Heart left ventricle (tissue), 16 donors: Measurements from ENCODE around the gene HOXB3. TPM values are rescaled to one million over a fixed set of nuclear protein-coding genes. Genes with fewer than 3 reads are reported as not detected.

Experiments used
- ATAC-seq, 4 donors: fragments of 200-7000 bp; cut with Tn5 transposase; one replicate each; pipeline ENCODE4 v1.9.1; 2020 to 2022; ENCODE audit warnings: moderate library complexity in 4 of 4, mild to moderate bottlenecking in 3 of 4, moderate number of reproducible peaks in 1 of 4
- DNase-seq, 5 donors: peaks; one replicate each; pipeline ENCODE4 v3.0.0-alpha.2; 2020
- H3K27ac ChIP-seq, 12 donors: fragments of 200-600 bp; sonication (generic) in 4 of 12; one replicate each; pipeline versions ENCODE4 v1.5.0 to v1.8.0; 2016 to 2022; ENCODE audit warnings: mild to moderate bottlenecking in 2 of 12
- H3K27me3 ChIP-seq, 9 donors: fragments of 200-600 bp; sonication (generic) in 2 of 9; one replicate each; pipeline versions ENCODE4 v1.5.1 to v1.8.0; 2016 to 2022; ENCODE audit warnings: mild to moderate bottlenecking in 3 of 9
- H3K36me3 ChIP-seq, 9 donors: fragments of 200-600 bp; sonication (generic) in 2 of 9; one replicate each; pipeline versions ENCODE4 v1.5.0 to v1.8.0; 2018 to 2022; ENCODE audit warnings: mild to moderate bottlenecking in 2 of 9
- H3K4me1 ChIP-seq, 12 donors: fragments of 200-600 bp; sonication (generic) in 4 of 12; one replicate each; pipeline versions ENCODE4 v1.5.0 to v1.8.0; 2016 to 2022; ENCODE audit warnings: mild to moderate bottlenecking in 3 of 12
- H3K4me3 ChIP-seq, 12 donors: fragments of 200-600 bp; sonication (generic) in 4 of 12; one replicate each; pipeline versions ENCODE4 v1.5.0 to v1.8.0; 2017 to 2022; ENCODE audit warnings: mild to moderate bottlenecking in 9 of 12, moderate library complexity in 4 of 12
- H3K9me3 ChIP-seq, 12 donors: fragments of 200-600 bp; sonication (generic) in 4 of 12; one replicate each; pipeline versions ENCODE4 v1.5.0 to v1.8.0; 2016 to 2022; ENCODE audit warnings: mild to moderate bottlenecking in 1 of 12
- CTCF ChIP-seq, 12 donors: fragments of 200-600 bp; sonication (generic) in 4 of 12; IDR thresholded peaks; one replicate each; pipeline versions ENCODE4 v1.5.0 to v1.8.0; 2018 to 2022; ENCODE audit warnings: antibody characterized with exemption in 12 of 12, mild to moderate bottlenecking in 5 of 12
- POLR2A ChIP-seq, 2 donors: fragments of 450-650 bp; IDR thresholded peaks; one replicate each; pipeline ENCODE4 v1.6.1; 2017; ENCODE audit warnings: antibody characterized with exemption in 2 of 2, mild to moderate bottlenecking in 2 of 2, moderate library complexity in 2 of 2
- WGBS, 4 donors: extraction: QIAGEN DNeasy Blood & Tissue Kit in 2 of 4; methylation state at CpG; one replicate each; pipeline versions ENCODE4 v1.1.5 to v1.1.7; 2013 to 2018; 5-methylcytosine and 5-hydroxymethylcytosine counted together
- intact Hi-C, 10 donors: fragments of 100-400 bp; cut with DNase I; formaldehyde crosslinking; loops; one replicate each; pipeline versions ENCODE4 v1.11.1 to v1.14.2; 2022
- polyA plus RNA-seq, 2 donors: library from polyadenylated mRNA; stranded (reverse); fragments of 200-250 nt; gene quantifications; one replicate each; pipeline ENCODE4 v1.2.3, GENCODE V29; 2013
- total RNA-seq, 9 donors: library from RNA; depleted of rRNA in 2 of 9; stranded (reverse); fragments of >200 nt in 2 of 9; fragmentation: NEBNext Ultra II Directional in 3 of 9; extraction: Animal tissue kit (Norgen Biotek cat#: 25700) in 3 of 9; gene quantifications; one replicate each; pipeline versions ENCODE4 v1.1.0 to v1.2.4, GENCODE V29; 2016 to 2023
- donor health status: ischemic (EF 13 %, LVEDD 7.1; RV severe dilation, severe dysfunction).
- donor health status: healthy with polysubstance abuse.
- donor health status: DM: no; HTN: yes; CAD: no.
- donor health status: DM: no; HTN: no; CAD: no.
- donor health status: ischemic (EF 25% LVEDD 6.9; RV normal size, moderate dysfunction).
- donor health status: ischemic (EF 25% LVEDD 5.7; RV mildly dilated, moderate dysfunction).
- donor health status: healthy.
- donor health status: DM: yes; HTN: yes; CAD: no.
- donor health status: ischemic (EF 35%, LVEDD 5.7; RV mildly dilated, moderate dysfunction).
- donor health status: nonischemic (EF 11% LVEDD 7.7; RV severe dilation, severe dysfunction).
- donor health status: DM: yes; HTN: yes; CAD: no.
- donor health status: PGD.
- donor health status: ischemic (EF 29% LVEDD 5.4; RV normal size, mild dysfunction).
- donor health status: nonischemic (EF 23%, LVEDD 6.1; RV moderate dilation, normal function).

HOXB3 gene
- total and polyA plus RNA-seq, 11 donors: 0.11 to 5.5 (median 2.0) TPM

- H3K27me3 ChIP-seq: peaks cover 0 to 96% (median 65%) of the 10 kb centered on the region in 9 donors
- ATAC-seq (peak in 2 of 4 donors; percentile 29 to 49), DNase-seq (no peak)
- intact Hi-C loops: no loop called here
- 8 to 49% (median 23%) methylated on average over 22 to 36 of the region's 36 CpGs for WGBS, 4 donors
- H3K4me1 ChIP-seq: peaks cover 0 to 28% (median 0%) of the 10 kb centered on the region in 12 donors
- H3K27ac ChIP-seq: peak overlapping the region in 8 of 12 donors; percentile 22 to 90 (median 56)
- peaks cover 0 to 3% (median 0%) of the 10 kb centered on the region in 9 donors for H3K36me3 ChIP-seq
- TF ChIP-seq CTCF (IDR thresholded peaks at IDR 0.05): no peak
- no peak for TF ChIP-seq POLR2A (IDR thresholded peaks at IDR 0.05)
- H3K9me3 ChIP-seq: no peaks in the 10 kb centered on the region
- peak overlapping the region; percentile 15 to 63 (median 42) for H3K4me3 ChIP-seq
Measured at GRCh38 chr17:48555258-48556228, 34.5 kb downstream of the HOXB3 start.

DNA sequence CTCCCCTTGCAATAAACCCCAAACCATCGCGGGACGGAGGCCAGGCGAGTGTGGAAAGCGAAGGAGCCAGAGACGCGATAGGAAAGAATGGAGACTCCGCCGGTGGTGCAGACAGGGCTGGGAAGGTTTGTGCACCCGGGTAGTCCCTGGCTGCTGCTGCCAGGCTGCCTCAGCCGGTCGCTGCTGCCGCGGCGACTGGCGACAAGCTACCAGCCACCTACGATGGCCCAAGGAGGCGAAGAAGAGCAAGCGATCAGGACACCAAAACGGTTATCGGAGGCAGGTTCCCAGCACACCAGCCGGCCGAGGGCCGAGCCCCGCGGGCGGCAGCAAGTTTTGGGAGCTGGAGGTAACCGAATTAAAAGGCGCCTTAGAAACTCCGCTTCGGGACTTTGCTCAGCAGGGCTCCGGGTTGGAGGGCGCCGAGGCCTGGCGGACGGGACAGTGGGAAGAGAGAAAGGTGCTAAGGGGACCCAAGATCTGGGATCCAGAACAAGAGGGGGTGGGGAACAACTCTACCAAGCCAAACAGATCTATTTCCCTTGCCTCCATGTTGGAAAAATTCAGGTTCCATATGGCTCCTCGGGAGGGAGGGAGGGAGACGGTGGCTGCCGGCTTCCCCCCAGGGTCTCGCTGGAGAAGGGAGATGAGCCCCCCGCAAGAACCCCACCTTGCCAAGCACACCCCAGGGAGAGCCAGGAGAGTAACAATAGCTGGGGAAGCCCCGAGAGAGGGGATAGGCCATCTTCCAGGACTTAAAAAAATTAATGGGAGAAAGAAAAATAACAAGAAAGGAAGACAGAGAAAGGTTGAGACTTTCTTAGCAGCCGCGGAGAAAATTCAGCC is 35.4 kb downstream of the HOXB3 start:
- TF ChIP-seq POLR2A (IDR thresholded peaks at IDR 0.05) (no peak), CTCF (IDR thresholded peaks at IDR 0.05) (no peak)
- intact Hi-C loops: no loop called here
- peaks cover 0 to 96% (median 69%) of the 10 kb centered on the region in 9 donors for H3K27me3 ChIP-seq
- peaks cover 0 to 6% (median 0%) of the 10 kb centered on the region in 9 donors for H3K36me3 ChIP-seq
- WGBS, 4 donors: 19 to 55% (median 42%) methylated on average over 42 to 44 of the region's 44 CpGs
- ATAC-seq: peak in 1 of 4 donors; percentile 20
- H3K4me1 ChIP-seq: peaks cover 0 to 28% (median 0%) of the 10 kb centered on the region in 12 donors
- H3K4me3 ChIP-seq: peak overlapping the region in 10 of 12 donors; percentile 29 to 63 (median 46)
- H3K27ac ChIP-seq: peak overlapping the region in 11 of 12 donors; percentile 22 to 90 (median 45)
- H3K9me3 ChIP-seq: no peaks in the 10 kb centered on the region
- no peak for DNase-seq

- H3K27ac ChIP-seq: peak overlapping the region in 3 of 12 donors; percentile 66 to 90 (median 84)
- DNase-seq (no peak), ATAC-seq (no peak)
- no peaks in the 10 kb centered on the region for H3K9me3 ChIP-seq
- TF ChIP-seq CTCF (IDR thresholded peaks at IDR 0.05) (no peak), POLR2A (IDR thresholded peaks at IDR 0.05) (no peak)
- intact Hi-C loops: no loop called here
- WGBS, 4 donors: 36 to 67% (median 52%) methylated on average over 1 of the region's 1 CpG
- H3K36me3 ChIP-seq: peaks cover 0 to 10% (median 0%) of the 10 kb centered on the region in 9 donors
- H3K27me3 ChIP-seq: peaks cover 0 to 96% (median 69%) of the 10 kb centered on the region in 9 donors
- peaks cover 0 to 28% (median 0%) of the 10 kb centered on the region in 12 donors for H3K4me1 ChIP-seq
- H3K4me3 ChIP-seq: peak overlapping the region in 4 of 12 donors; percentile 30 to 63 (median 50)
Measured at GRCh38 chr17:48553826-48554225, 36.2 kb downstream of the HOXB3 start.
